Measurements from ENCODE around the gene OR6P1. TPM values are rescaled to one million over a fixed set of nuclear protein-coding genes. Genes with fewer than 3 reads are reported as not detected.

Gene OR6P1
- polyA plus RNA-seq, 1 experiment: not detected

GRCh38 chr1:158572226-158572625 is 1.8 kb upstream of the OR6P1 start:
- DNase-seq (ENCODE audit: low read depth, low spot score): no peak
- no peak overlapping the region for H3K4me3 ChIP-seq (ENCODE audit: low read depth, low read length)
- no peak overlapping the region for H3K27ac ChIP-seq (ENCODE audit: low read depth, low read length)
- H3K27me3 ChIP-seq (ENCODE audit: control insufficient read depth, insufficient read depth, low read length): no peaks in the 10 kb centered on the region
- CTCF ChIA-PET: interaction anchor here (0.8 kb wide), 1 partner anchor 589 kb away, joined by 4 read pairs; no protein-coding TSS in a partner anchor
- H3K9me3 ChIP-seq (ENCODE audit: control insufficient read depth, insufficient read depth, low read length): no peaks in the 10 kb centered on the region
- POLR2A ChIA-PET: no interaction called here
- no peak for TF ChIP-seq CTCF (IDR thresholded peaks at IDR 0.05; ENCODE audit: low read depth, low read length)

GRCh38 chr1:158564608-158565007 is 5.8 kb downstream of the OR6P1 start:
- Histone ChIP-seq H3K9me3 (ENCODE audit: control insufficient read depth, insufficient read depth, low read length) (no peaks in the 10 kb centered on the region), H3K27me3 (ENCODE audit: control insufficient read depth, insufficient read depth, low read length) (no peaks in the 10 kb centered on the region), H3K27ac (ENCODE audit: low read depth, low read length) (no peak overlapping the region), H3K4me3 (ENCODE audit: low read depth, low read length) (no peak overlapping the region)
- no peak for TF ChIP-seq CTCF (IDR thresholded peaks at IDR 0.05; ENCODE audit: low read depth, low read length)
- no peak for DNase-seq (ENCODE audit: low read depth, low spot score)
- ChIA-PET POLR2A (no interaction called here), CTCF (no interaction called here)

GRCh38 chr1:158563853-158564252 is 6.5 kb downstream of the OR6P1 start:
- CTCF ChIA-PET: interaction anchor here (0.7 kb wide), 1 partner anchor 1033 kb away, joined by 3 read pairs; no protein-coding TSS in a partner anchor
- TF ChIP-seq CTCF (IDR thresholded peaks at IDR 0.05; ENCODE audit: low read depth, low read length): no peak
- no peaks in the 10 kb centered on the region for H3K9me3 ChIP-seq (ENCODE audit: control insufficient read depth, insufficient read depth, low read length)
- POLR2A ChIA-PET: no interaction called here
- DNase-seq (ENCODE audit: low read depth, low spot score): no peak
- H3K4me3 ChIP-seq (ENCODE audit: low read depth, low read length): no peak overlapping the region
- no peaks in the 10 kb centered on the region for H3K27me3 ChIP-seq (ENCODE audit: control insufficient read depth, insufficient read depth, low read length)
- no peak overlapping the region for H3K27ac ChIP-seq (ENCODE audit: low read depth, low read length)

- ChIA-PET POLR2A (no interaction called here), CTCF (no interaction called here)
- H3K4me3 ChIP-seq (ENCODE audit: low read depth, low read length): no peak overlapping the region
- no peaks in the 10 kb centered on the region for H3K9me3 ChIP-seq (ENCODE audit: control insufficient read depth, insufficient read depth, low read length)
- no peak for DNase-seq (ENCODE audit: low read depth, low spot score)
- TF ChIP-seq CTCF (IDR thresholded peaks at IDR 0.05; ENCODE audit: low read depth, low read length): no peak
- H3K27ac ChIP-seq (ENCODE audit: low read depth, low read length): no peak overlapping the region
- no peaks in the 10 kb centered on the region for H3K27me3 ChIP-seq (ENCODE audit: control insufficient read depth, insufficient read depth, low read length)
Observed at GRCh38 chr1:158559696-158560095, 10.7 kb downstream of the OR6P1 start.

- DNase-seq (ENCODE audit: low read depth, low spot score): no peak
- Histone ChIP-seq H3K27me3 (ENCODE audit: control insufficient read depth, insufficient read depth, low read length) (no peaks in the 10 kb centered on the region), H3K4me3 (ENCODE audit: low read depth, low read length) (no peak within 1 kb of the TSS), H3K27ac (ENCODE audit: low read depth, low read length) (no peak within 1 kb of the TSS), H3K9me3 (ENCODE audit: control insufficient read depth, insufficient read depth, low read length) (no peaks in the 10 kb centered on the region)
- ChIA-PET POLR2A (no interaction called here), CTCF (interaction anchor here (0.5 kb wide), 1 partner anchor 27 kb away, joined by 4 read pairs; no protein-coding TSS in a partner anchor)
- TF ChIP-seq CTCF (IDR thresholded peaks at IDR 0.05; ENCODE audit: low read depth, low read length): no peak
Observed at GRCh38 chr1:158554352-158554751, 16.0 kb downstream of the OR6P1 start, which contains the start of gene OR6Y1. Gene OR6Y1, minus strand, starts transcription at chr1:158554405. Its CDS starts 6,300 bp downstream, at chr1:158548105.
